C4-2B (cell line): ENCODE measurements around the gene TMEM44.

Experiments
- H3K27ac ChIP-seq: fragments of 450-650 bp; 2 replicates; pipeline ENCODE4 v1.5.1; 2017
- ZFX ChIP-seq: fragments of 450-650 bp; IDR thresholded peaks from 2 replicates; pipeline ENCODE4 v1.6.1; 2017
- TF ChIP-seq, protein P1 (sequence below): fragments of 450-650 bp; conservative IDR thresholded peaks from 2 replicates; pipeline ENCODE4 v1.5.1; 2017; ENCODE audit warnings: mild to moderate bottlenecking

TMEM44 gene

DNA sequence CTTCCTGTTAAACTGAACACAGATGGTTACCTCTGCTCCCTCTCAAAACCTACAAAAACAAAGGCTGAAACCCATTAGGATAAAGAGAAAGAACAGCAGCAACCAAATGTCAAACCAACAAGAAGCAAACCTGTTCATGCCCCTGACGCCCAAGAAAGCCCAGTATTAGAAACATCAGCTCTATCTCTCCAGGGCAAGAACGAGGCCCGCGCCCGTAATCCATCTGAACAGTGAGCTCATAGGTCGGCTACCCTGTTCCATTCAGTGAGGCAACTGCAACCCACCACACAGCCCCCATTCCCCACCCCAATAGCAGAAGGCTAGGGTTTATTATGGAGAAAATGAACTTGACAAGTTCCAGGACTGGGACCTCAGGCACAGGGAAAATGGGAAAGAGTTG is 28.7 kb upstream of the TMEM44 start:
- TF ChIP-seq, protein P1, sequence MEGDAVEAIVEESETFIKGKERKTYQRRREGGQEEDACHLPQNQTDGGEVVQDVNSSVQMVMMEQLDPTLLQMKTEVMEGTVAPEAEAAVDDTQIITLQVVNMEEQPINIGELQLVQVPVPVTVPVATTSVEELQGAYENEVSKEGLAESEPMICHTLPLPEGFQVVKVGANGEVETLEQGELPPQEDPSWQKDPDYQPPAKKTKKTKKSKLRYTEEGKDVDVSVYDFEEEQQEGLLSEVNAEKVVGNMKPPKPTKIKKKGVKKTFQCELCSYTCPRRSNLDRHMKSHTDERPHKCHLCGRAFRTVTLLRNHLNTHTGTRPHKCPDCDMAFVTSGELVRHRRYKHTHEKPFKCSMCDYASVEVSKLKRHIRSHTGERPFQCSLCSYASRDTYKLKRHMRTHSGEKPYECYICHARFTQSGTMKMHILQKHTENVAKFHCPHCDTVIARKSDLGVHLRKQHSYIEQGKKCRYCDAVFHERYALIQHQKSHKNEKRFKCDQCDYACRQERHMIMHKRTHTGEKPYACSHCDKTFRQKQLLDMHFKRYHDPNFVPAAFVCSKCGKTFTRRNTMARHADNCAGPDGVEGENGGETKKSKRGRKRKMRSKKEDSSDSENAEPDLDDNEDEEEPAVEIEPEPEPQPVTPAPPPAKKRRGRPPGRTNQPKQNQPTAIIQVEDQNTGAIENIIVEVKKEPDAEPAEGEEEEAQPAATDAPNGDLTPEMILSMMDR = no peak
- TF ChIP-seq ZFX = no peak
- H3K27ac ChIP-seq = no peak overlapping the region

DNA sequence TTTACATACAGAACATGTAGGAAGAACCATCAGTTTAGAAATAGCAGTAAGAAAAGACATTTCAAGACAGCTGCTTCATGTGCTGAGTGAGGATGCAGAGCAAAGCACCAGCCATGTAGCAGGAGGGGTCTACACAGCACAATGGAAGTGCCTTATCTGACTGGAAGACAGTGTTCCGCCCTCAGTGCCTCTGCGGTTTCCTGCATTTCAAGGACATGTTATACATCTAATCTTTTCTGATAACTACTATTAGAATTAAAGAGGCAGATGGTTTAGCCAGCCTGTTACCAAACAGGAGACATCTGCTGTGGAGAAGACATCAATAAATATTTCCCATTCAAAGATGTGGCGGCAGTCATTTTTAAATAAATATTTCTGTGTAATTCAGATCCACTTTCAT is 28.2 kb upstream of the TMEM44 start:
- H3K27ac ChIP-seq = no peak overlapping the region
- TF ChIP-seq, protein P1 = no peak
- TF ChIP-seq ZFX = no peak

DNA sequence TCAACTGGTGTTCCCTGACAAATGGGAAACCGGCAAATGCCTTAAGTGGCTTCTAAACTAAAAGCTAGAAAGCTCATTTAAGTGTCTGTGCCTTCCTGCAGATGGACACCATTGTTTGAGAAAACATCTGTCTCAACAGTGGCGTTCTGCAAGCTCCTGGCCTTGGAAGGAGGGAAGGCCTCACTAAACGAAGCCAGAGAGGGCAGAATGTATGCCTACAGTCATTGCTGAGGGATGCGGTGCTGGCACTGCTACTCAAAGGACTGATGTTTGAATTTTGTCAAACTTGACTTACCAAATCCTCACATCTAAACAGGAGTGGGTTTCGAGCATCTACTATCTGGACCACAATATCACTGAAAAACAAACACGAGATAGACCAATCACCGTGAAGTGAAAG is 26.6 kb upstream of the TMEM44 start:
- no peak overlapping the region for H3K27ac ChIP-seq
- no peak for TF ChIP-seq ZFX
- TF ChIP-seq, protein P1 = no peak

DNA sequence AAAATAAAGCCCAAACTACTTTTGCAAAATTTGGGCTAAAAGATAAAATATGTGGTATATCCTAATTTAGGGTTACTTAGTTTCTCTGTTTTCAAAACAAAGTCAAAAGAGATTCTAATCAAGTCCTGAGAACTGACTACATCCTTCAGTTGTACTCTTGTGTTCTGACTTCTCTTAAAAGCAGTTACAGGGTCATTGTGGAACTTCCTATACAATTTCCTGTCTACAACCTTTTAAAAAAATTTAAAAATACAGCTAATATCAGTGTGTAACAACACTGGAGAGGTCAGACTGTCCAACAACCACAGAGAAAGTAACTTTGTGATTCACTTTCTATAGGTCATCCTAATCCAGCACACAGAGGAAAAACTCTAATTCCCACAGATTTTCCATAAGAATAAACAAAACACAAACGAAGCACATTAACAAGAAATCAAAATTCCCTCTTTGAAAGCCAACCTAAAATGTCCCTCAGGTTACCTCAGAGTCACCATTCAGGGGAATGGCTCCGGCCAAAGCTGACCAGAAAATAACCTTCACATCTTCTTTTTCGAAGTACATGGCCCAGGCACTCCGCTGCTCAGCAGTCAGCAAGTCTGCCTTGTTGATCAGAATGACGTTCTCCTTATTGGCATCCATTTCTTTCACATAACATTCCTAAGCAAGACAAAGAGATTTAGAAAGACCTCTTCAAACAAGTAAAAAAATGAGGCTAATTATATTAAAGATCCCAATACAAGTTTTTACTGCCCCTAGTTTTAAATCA is 25.4 kb upstream of the TMEM44 start:
- no peak for TF ChIP-seq ZFX
- TF ChIP-seq, protein P1 = no peak
- no peak overlapping the region for H3K27ac ChIP-seq

DNA sequence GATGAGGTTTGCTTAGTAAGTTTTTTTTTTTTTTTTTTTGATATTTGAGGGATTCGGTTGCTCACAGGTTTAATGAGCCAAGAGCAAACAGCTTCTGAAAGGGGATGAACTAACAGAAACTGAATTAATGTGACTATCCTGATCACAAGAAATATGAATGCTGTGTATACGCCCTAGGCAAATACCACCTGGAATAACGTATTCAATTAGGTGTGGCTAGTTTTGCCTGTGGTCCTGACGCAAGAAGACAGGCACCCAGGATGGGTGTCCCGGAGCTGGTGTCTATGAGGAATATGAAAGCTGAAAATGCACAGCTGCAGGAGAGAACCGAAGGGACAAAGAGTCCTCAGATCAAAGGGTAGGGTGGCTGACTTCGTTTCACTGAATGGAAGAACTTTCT is 24.2 kb upstream of the TMEM44 start:
- TF ChIP-seq, protein P1 = no peak
- no peak for TF ChIP-seq ZFX
- no peak overlapping the region for H3K27ac ChIP-seq

DNA sequence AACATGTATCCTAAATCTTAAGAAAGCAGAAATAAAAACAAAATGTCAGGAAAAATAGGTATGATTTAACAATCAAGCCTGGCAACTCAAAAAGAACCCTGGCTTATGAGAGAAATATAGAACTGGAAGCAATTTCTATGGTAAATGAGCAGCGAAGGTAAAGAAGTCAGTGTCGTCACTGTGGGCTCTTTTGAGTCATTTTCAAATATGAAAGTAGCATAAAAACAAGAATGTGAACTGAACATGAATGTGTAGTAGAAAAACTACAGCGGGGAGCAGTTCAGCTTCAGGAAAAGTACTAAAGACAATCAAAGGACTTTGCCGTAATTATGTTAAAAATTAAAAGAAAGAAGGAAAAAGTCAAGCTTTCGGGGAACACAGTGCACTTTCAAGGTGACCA is 21.2 kb upstream of the TMEM44 start:
- H3K27ac ChIP-seq = no peak overlapping the region
- TF ChIP-seq, protein P1 = no peak
- no peak for TF ChIP-seq ZFX

DNA sequence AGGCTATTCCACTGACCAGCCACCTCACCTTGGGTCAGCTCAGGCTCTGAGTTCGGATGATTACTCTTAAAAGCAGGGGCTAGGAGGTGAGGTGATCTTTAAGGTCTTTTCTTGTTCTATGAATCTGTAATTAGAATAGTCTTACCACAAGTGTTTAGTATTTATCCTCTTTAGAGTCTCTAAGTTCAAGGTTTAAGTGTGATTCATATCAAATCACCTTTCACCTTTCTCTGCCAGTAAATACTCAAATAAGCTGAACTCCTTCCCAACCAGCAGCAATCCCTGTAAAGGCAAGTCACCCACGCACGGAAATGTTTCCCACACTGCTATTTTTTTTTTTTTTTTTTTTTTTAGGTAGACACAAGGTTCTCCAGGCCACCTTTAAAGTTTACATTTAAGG is 14.5 kb upstream of the TMEM44 start:
- TF ChIP-seq, protein P1 = no peak
- no peak for TF ChIP-seq ZFX

More for the DNA sequence above, 14.5 kb upstream of the TMEM44 start:
- H3K27ac ChIP-seq = no peak overlapping the region
